NOMO-1 (cell line): ENCODE results near the gene TXNDC11.

Source experiments
- DNase-seq, 2 experiments: peaks; one replicate each; lab custom pipeline; 2025; ENCODE audit not compliant: unreplicated experiment in 2 of 2; lab: John Stamatoyannopoulos, UW

TXNDC11 gene

GRCh38 chr16:11752856-11753255 lies 10.2 kb upstream of the TXNDC11 start:
- no peak for DNase-seq

- DNase-seq, result no peak
Observed at GRCh38 chr16:11750056-11750455, 7.4 kb upstream of the TXNDC11 start.

- DNase-seq, result no peak
Observed at GRCh38 chr16:11748404-11749254, 6.0 kb upstream of the TXNDC11 start.

GRCh38 chr16:11747949-11748403 lies 5.3 kb upstream of the TXNDC11 start:
- DNase-seq, result no peak

GRCh38 chr16:11744075-11744470 lies 1.4 kb upstream of the TXNDC11 start:
- DNase-seq, result no peak

- peak; percentile 77 to 91 for DNase-seq
Observed at GRCh38 chr16:11743308-11744074, 834 bp upstream of the TXNDC11 start.

GRCh38 chr16:11742093-11742535 lies 543 bp downstream of the TXNDC11 start:
- DNase-seq, result peak in 1 of 2 experiments; percentile 46

- DNase-seq, result no peak
Observed at GRCh38 chr16:11740567-11740966, 2.1 kb downstream of the TXNDC11 start.

GRCh38 chr16:11738742-11739544 lies 3.7 kb downstream of the TXNDC11 start:
- DNase-seq, result no peak

- no peak for DNase-seq
Observed at GRCh38 chr16:11737713-11738112, 4.9 kb downstream of the TXNDC11 start.

- DNase-seq, result no peak
Observed at GRCh38 chr16:11736903-11737302, 5.8 kb downstream of the TXNDC11 start.

- no peak for DNase-seq
Observed at GRCh38 chr16:11735787-11736186, 6.9 kb downstream of the TXNDC11 start.

- DNase-seq, result no peak
Observed at GRCh38 chr16:11734653-11735043, 8.0 kb downstream of the TXNDC11 start.

- no peak for DNase-seq
Observed at GRCh38 chr16:11734025-11734652, 8.5 kb downstream of the TXNDC11 start.

GRCh38 chr16:11731222-11731621 lies 11.4 kb downstream of the TXNDC11 start:
- DNase-seq, result no peak

- no peak for DNase-seq
Observed at GRCh38 chr16:11729787-11730186, 12.9 kb downstream of the TXNDC11 start.

GRCh38 chr16:11727796-11728543 lies 14.7 kb downstream of the TXNDC11 start:
- DNase-seq, result peak; percentile 59 to 79

- DNase-seq, result no peak
Observed at GRCh38 chr16:11726008-11726407, 16.6 kb downstream of the TXNDC11 start.

- DNase-seq, result no peak
Observed at GRCh38 chr16:11725457-11725856, 17.2 kb downstream of the TXNDC11 start.

- no peak for DNase-seq
Observed at GRCh38 chr16:11722468-11722808, 20.2 kb downstream of the TXNDC11 start.
